HepG2 (cell line): ENCODE data around the gene ACTL7B. TPM values are rescaled to one million over a fixed set of nuclear protein-coding genes. Genes with fewer than 3 reads are reported as not detected.

Experiments
- BCL6 ChIP-seq: IDR thresholded peaks from 2 replicates; pipeline ENCODE4 v1.6.1; 2016; ENCODE audit warnings: missing genetic modification reagents, missing compliant biosample characterization
- BRCA1 ChIP-seq: sonication (generic); formaldehyde crosslinking; IDR thresholded peaks from 2 replicates; pipeline ENCODE4 v1.4.0; 2020; ENCODE audit warnings: missing genetic modification reagents
- DMAP1 ChIP-seq: IDR thresholded peaks from 2 replicates; pipeline ENCODE4 v1.6.1; 2016
- ETS1 ChIP-seq: sonication (generic); formaldehyde crosslinking; IDR thresholded peaks from 2 replicates; pipeline ENCODE4 v1.4.0; 2020; ENCODE audit warnings: missing genetic modification reagents
- HDAC6 ChIP-seq: fragments of 200-600 bp; sonication (generic); IDR thresholded peaks from 2 replicates; pipeline ENCODE4 v1.7.0; 2017; ENCODE audit warnings: mild to moderate bottlenecking, antibody characterized with exemption, low read length, low read depth
- HNRNPH1 ChIP-seq: fragments of 200-400 bp; formaldehyde crosslinking; optimal IDR thresholded peaks from 2 replicates; pipeline ENCODE3; 2017; ENCODE audit warnings: mild to moderate bottlenecking, low read depth, low read length
- LBX2 ChIP-seq: sonication (generic); formaldehyde crosslinking; IDR thresholded peaks from 2 replicates; pipeline ENCODE4 v1.5.0; 2020; ENCODE audit warnings: missing genetic modification reagents, mild to moderate bottlenecking, borderline replicate concordance
- NONO ChIP-seq, 2 experiments: fragments of 450-650 bp in 1 of 2; sonication (generic) in 1 of 2; formaldehyde crosslinking in 1 of 2; IDR thresholded peaks in 1 of 2; conservative IDR thresholded peaks in 1 of 2; 2 replicates each; pipeline versions ENCODE4 v1.6.1 to v1.8.0; 2017 to 2022; ENCODE audit warnings: mild to moderate bottlenecking in 1 of 2, missing genetic modification reagents in 1 of 2, moderate library complexity in 1 of 2
- NR3C1 ChIP-seq: sonication (generic); formaldehyde crosslinking; IDR thresholded peaks from 2 replicates; pipeline ENCODE4 v1.4.0; 2020; ENCODE audit warnings: missing genetic modification reagents
- PCBP2 ChIP-seq: fragments of 200-400 bp; formaldehyde crosslinking; optimal IDR thresholded peaks from 2 replicates; pipeline ENCODE3; 2018; ENCODE audit warnings: low read length, low read depth; ENCODE audit not compliant: poor library complexity, severe bottlenecking
- PHB2 ChIP-seq: fragments of 450-650 bp; IDR thresholded peaks from 2 replicates; pipeline ENCODE4 v1.6.1; 2018; ENCODE audit not compliant: partially characterized antibody
- RBAK ChIP-seq: sonication (generic); formaldehyde crosslinking; IDR thresholded peaks from 2 replicates; pipeline ENCODE4 v1.5.1; 2020; ENCODE audit warnings: mild to moderate bottlenecking, missing genetic modification reagents
- SETDB1 ChIP-seq: sonication (generic); formaldehyde crosslinking; IDR thresholded peaks from 2 replicates; pipeline ENCODE4 v1.5.1; 2020; ENCODE audit warnings: missing genetic modification reagents, mild to moderate bottlenecking, borderline replicate concordance
- SMC3 ChIP-seq: IDR thresholded peaks from 2 replicates; pipeline ENCODE4 v1.6.1; 2011; ENCODE audit warnings: low read length, improper control_type of control experiment
- ZMAT3 ChIP-seq: sonication (generic); formaldehyde crosslinking; conservative IDR thresholded peaks from 2 replicates; pipeline ENCODE4 v1.7.0; 2021; ENCODE audit warnings: missing genetic modification reagents
- ZNF20 ChIP-seq: sonication (generic); formaldehyde crosslinking; IDR thresholded peaks from 2 replicates; pipeline ENCODE4 v1.4.0; 2020; ENCODE audit warnings: mild to moderate bottlenecking, moderate library complexity, missing genetic modification reagents
- ZNF317 ChIP-seq: sonication (generic); formaldehyde crosslinking; IDR thresholded peaks from 2 replicates; pipeline ENCODE4 v1.5.0; 2020; ENCODE audit warnings: mild to moderate bottlenecking, missing genetic modification reagents
- ZNF329 ChIP-seq: sonication (generic); formaldehyde crosslinking; IDR thresholded peaks from 2 replicates; pipeline ENCODE4 v1.9.0; 2021; ENCODE audit warnings: low read depth, mild to moderate bottlenecking, missing genetic modification reagents
- ZNF367 ChIP-seq: sonication (generic); formaldehyde crosslinking; IDR thresholded peaks from 2 replicates; pipeline ENCODE4 v1.4.0; 2020; ENCODE audit warnings: missing genetic modification reagents, borderline replicate concordance
- ZNF382 ChIP-seq: sonication (generic); formaldehyde crosslinking; IDR thresholded peaks from 2 replicates; pipeline ENCODE4 v1.5.0; 2020; ENCODE audit warnings: missing genetic modification reagents, mild to moderate bottlenecking, borderline replicate concordance
- ZNF546 ChIP-seq: sonication (generic); formaldehyde crosslinking; conservative IDR thresholded peaks from 2 replicates; pipeline ENCODE4 v1.8.1; 2023; ENCODE audit warnings: mild to moderate bottlenecking, missing genetic modification reagents
- ZNF709 ChIP-seq: sonication (generic); formaldehyde crosslinking; IDR thresholded peaks from 2 replicates; pipeline ENCODE4 v1.5.0; 2020; ENCODE audit warnings: mild to moderate bottlenecking, missing genetic modification reagents
- ZNF788 ChIP-seq: sonication (generic); formaldehyde crosslinking; IDR thresholded peaks from 2 replicates; pipeline ENCODE4 v1.5.0; 2020; ENCODE audit warnings: mild to moderate bottlenecking, missing genetic modification reagents, borderline replicate concordance
- polyA plus RNA-seq, 8 experiments: library from polyadenylated mRNA; depleted of rRNA in 3 of 8; stranded (reverse) in 7 of 8; unstranded in 1 of 8; fragments of >200 nt; fragmentation: Illumina TruSeq in 4 of 8; extraction: Trizol in 4 of 8; gene quantifications; 2 replicates each; pipeline versions ENCODE4 v1.2.1 to v1.2.3, GENCODE V29; 2011 to 2016; ENCODE audit warnings: low read depth in 4 of 8, missing spikeins in 1 of 8, mixed read lengths in 1 of 8; ENCODE audit not compliant: insufficient read depth in 1 of 8
- total RNA-seq, 5 experiments: library from RNA; depleted of rRNA; stranded (reverse); fragments of >200 nt; fragmentation: Illumina TruSeq; extraction: Trizol; gene quantifications; 2 replicates each; pipeline ENCODE4 v1.2.3, GENCODE V29; 2016; ENCODE audit warnings: low read depth in 1 of 5
- TF ChIP-seq, protein P1 (sequence below): sonication (generic); formaldehyde crosslinking; IDR thresholded peaks from 2 replicates; pipeline ENCODE4 v1.8.0; 2022; ENCODE audit warnings: mild to moderate bottlenecking, missing genetic modification reagents, moderate library complexity
- TF ChIP-seq, protein P2 (sequence below): sonication (generic); formaldehyde crosslinking; conservative IDR thresholded peaks from 2 replicates; pipeline ENCODE4 v1.4.0; 2020; ENCODE audit warnings: missing genetic modification reagents
- TF ChIP-seq, protein P3 (sequence below): sonication (generic); formaldehyde crosslinking; IDR thresholded peaks from 2 replicates; pipeline ENCODE4 v1.8.1; 2023; ENCODE audit warnings: missing genetic modification reagents, inconsistent platforms, borderline replicate concordance

The ACTL7B gene
- total and polyA plus RNA-seq, 2 of the 13 experiments (the other 11 are each of a cell fraction or from before 2014, with no cell fraction given): 0.07 to 0.11 TPM

DNA sequence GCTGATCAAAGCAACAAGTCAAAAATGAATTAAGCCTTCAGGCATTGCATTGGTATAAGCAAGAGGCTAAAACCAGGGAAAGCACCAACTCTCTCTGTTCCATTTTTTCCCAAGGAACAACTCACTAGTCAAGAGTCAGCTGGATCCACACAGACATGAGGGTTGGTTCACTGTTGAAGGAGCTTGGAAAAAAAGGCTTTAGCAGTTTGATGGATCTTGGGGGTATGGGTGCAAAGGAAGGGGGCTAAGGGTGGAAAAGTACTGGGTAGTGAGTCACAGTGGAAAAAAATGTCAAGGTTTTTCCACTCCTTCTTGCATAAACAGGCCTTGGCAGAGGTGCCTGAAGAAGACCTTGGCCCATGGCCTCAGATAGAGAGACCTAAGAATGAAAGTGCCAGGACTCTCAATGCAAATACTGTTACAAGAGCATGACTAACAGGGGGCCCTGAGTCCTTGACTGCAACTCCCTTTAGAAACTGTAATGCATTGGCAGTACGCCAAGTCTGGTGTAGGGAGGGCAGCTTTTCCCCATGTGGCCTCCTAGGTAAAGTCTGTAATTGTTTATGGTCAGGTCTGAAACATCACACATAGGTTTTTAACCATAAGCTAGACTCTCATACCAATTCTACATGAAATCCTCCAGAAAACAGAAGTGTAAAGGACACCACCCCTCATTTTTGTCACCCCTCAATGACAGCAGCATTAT is 30.0 kb upstream of the ACTL7B start (continued):
- TF ChIP-seq BCL6 (CRISPR knock-in tag): peak; percentile 95
- TF ChIP-seq ETS1 (CRISPR knock-in tag): no peak
- TF ChIP-seq ZNF317 (CRISPR knock-in tag): peak; percentile 94
- TF ChIP-seq LBX2: no peak
- TF ChIP-seq, protein P1, sequence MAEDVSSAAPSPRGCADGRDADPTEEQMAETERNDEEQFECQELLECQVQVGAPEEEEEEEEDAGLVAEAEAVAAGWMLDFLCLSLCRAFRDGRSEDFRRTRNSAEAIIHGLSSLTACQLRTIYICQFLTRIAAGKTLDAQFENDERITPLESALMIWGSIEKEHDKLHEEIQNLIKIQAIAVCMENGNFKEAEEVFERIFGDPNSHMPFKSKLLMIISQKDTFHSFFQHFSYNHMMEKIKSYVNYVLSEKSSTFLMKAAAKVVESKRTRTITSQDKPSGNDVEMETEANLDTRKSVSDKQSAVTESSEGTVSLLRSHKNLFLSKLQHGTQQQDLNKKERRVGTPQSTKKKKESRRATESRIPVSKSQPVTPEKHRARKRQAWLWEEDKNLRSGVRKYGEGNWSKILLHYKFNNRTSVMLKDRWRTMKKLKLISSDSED (CRISPR knock-in tag): no peak
- peak; percentile 96 for TF ChIP-seq ZNF788 (CRISPR knock-in tag)
- no peak for TF ChIP-seq PCBP2
- TF ChIP-seq ZNF20 (CRISPR knock-in tag): no peak
- TF ChIP-seq ZNF382 (CRISPR knock-in tag): no peak
- no peak for TF ChIP-seq ZMAT3 (CRISPR knock-in tag)
- TF ChIP-seq HNRNPH1: no peak
- no peak for TF ChIP-seq ZNF546
- TF ChIP-seq, protein P2, sequence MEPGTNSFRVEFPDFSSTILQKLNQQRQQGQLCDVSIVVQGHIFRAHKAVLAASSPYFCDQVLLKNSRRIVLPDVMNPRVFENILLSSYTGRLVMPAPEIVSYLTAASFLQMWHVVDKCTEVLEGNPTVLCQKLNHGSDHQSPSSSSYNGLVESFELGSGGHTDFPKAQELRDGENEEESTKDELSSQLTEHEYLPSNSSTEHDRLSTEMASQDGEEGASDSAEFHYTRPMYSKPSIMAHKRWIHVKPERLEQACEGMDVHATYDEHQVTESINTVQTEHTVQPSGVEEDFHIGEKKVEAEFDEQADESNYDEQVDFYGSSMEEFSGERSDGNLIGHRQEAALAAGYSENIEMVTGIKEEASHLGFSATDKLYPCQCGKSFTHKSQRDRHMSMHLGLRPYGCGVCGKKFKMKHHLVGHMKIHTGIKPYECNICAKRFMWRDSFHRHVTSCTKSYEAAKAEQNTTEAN (CRISPR knock-in tag): peak; percentile 92
- TF ChIP-seq ZNF329 (CRISPR knock-in tag): 0 out of 2 replicates have a peak, but pooled peaks have one; percentile 77
- TF ChIP-seq RBAK (CRISPR knock-in tag): no peak
- peak; percentile 79 for TF ChIP-seq DMAP1
- TF ChIP-seq PHB2: no peak
- no peak for TF ChIP-seq NONO (IDR thresholded peaks at IDR 0.05)
- peak; percentile 91 for TF ChIP-seq NONO (CRISPR knock-in tag; conservative IDR thresholded peaks at IDR 0.05)
- TF ChIP-seq BRCA1 (CRISPR knock-in tag): 0 out of 2 replicates have a peak, but pooled peaks have one; percentile 69
- TF ChIP-seq ZNF367 (CRISPR knock-in tag): no peak
- peak; percentile 11; the same call in 1 of the 2 replicates for TF ChIP-seq SMC3
- TF ChIP-seq, protein P3, sequence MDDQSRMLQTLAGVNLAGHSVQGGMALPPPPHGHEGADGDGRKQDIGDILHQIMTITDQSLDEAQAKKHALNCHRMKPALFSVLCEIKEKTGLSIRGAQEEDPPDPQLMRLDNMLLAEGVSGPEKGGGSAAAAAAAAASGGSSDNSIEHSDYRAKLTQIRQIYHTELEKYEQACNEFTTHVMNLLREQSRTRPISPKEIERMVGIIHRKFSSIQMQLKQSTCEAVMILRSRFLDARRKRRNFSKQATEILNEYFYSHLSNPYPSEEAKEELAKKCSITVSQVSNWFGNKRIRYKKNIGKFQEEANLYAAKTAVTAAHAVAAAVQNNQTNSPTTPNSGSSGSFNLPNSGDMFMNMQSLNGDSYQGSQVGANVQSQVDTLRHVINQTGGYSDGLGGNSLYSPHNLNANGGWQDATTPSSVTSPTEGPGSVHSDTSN (CRISPR knock-in tag): no peak
- TF ChIP-seq SETDB1 (CRISPR knock-in tag): no peak
- no peak for TF ChIP-seq NR3C1 (CRISPR knock-in tag)
- no peak for TF ChIP-seq HDAC6
- TF ChIP-seq ZNF709 (CRISPR knock-in tag): no peak
